NOMO-1 treated with DMSO at 0.1 percent for 48 hours (cell line): Measurements from ENCODE around the gene GDA.

Experiments
- DNase-seq: peaks from one replicate; lab custom pipeline; 2025; ENCODE audit not compliant: unreplicated experiment; lab: John Stamatoyannopoulos, UW

GDA gene

DNA sequence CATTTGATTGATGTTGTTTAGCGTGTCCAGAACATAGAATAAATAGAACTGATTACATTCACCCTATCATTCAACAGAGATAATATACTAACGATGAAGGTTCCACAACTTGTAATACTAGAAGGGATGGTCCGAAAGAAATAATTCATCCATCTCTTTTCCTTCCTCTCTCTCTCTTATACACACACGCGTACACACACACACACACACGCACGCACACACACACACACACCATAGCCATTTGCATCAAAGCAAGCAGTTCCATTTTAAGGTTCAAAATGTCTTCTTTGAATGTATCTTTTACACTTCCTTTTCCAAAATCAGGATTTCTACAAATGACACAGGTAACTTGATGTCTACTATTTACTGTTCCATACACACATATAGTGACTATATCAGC is 887 bp downstream of the GDA start:
- DNase-seq: no peak

DNA sequence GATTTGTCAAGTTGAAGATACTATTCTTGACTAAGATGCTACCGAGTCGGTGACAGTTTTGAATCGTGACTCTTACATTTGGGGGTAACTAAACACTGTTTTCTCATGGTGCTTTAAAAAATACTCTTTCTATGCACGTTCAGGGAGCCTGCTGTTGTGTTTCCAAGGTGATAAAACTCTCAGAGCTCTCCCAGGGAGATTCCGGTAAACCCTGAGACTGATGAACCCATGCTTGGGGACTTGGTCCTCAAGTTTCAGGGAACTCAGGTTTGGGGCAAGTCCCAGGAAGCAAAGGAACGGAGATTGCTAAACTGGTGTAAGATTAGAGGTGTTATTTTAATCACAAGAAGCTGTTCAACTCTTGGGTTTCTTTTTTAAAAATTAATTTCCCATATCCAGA is 1.4 kb downstream of the GDA start:
- no peak for DNase-seq

DNA sequence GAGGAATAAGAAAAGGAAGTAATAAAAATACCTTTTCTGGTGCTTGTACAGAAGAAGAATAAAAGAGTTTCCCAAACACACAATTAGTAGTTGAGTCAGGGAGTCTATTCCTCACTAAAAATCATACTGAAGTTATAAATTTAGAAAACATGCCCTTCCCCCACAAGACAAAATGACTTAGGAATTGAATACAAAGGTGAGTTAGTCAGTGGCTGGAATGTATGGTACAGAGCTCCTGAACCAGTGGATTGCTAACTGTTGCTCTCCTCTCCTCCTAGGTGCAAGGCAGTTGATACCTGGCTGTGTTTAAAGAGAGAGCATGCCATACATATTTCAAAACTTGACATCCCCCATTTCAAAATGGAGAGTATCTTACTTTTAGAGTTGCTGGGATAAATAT is 1.9 kb downstream of the GDA start:
- no peak for DNase-seq

DNA sequence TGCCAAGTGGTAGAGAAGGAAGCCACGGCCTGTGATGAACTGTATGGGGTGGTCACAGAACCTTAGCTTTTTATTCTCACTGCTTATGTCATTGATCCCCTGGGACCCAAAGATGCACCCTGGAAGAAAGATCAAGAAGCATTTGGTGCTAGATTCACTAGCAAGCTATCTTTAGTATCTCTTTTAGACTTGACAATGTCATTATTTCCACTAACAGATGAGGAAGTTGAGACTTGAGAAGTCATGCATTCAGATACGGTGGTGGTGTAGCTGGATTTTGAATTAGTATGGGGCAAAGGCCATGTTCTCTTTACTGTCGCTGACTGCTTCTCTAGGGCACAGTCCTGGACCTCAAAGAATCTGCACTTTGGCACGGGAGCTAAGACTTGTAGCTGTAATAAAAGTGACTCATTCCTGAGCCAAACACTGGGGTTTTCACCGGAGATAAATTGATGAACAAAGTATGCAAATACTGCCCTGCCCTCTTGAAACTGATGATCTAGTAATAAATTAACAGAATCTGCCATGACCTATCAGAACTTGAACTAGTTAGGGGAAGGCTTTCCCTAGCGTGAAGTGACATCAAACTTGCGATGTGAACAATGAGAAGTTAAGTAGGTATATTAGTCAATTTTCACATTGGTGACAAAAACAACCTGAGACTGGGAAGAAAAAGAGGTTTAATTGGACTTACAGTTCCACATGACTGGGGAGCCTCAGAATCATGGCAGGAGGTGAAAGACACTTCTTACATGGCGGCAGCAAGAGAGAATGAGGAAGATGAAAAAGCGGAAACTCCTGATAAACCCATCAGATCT is 5.4 kb downstream of the GDA start:
- DNase-seq: peak; percentile 30

DNA sequence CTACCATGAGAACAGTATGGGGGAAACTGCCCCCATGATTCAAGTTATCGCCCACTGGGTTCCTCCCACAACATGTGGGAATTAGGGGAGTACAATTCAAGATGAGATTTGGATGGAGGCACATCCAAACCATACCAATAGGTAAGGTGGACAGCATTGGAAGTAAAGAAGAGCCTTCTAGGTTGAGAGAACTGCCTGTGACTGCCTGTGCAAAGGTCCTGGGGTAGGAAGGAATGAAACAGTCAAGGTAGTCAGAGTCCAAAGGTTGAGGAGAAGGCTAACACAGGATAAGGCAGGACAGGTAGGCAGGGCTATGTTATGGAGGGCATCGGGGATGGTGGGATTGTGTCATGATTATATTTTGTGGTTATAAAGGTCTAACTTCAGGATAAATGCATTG is 6.1 kb downstream of the GDA start:
- DNase-seq: no peak

DNA sequence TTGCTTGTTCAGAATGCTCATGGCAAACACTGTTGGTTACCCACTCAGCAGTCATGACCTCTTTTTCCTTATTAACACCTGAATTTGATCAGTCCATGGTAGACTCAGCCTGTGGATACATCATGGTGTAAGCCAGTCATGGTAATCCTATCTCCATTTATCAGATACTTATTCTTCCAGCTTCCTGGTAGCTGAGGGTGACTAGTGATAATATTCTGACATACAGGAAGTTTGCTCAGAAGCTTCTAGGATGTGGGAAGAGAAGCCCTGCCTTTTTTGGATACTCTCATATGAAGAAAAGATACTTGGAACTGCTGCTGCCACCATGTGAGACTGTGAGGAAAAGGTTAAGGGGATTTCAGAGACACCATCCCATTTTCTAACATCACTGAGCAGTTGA is 7.3 kb downstream of the GDA start:
- DNase-seq: no peak

DNA sequence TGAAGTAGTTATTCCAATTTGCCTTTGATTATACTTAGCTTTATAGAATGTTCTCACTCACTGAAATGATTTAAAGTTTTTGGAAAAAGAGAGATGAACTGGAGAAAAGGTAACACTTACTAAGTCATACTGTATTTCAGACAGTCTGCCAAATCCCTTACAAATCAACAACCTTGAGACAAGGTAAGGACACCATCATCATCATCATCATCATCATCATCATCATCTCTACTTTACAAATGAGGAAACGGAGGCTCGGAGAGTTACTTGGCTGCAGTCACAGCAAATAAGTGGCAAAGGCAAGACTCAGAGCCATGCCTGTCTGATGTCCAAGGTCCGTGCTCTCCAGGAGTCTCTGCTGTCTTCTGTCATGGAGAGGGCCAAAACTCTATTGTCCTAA is 9.4 kb downstream of the GDA start:
- DNase-seq: no peak

DNA sequence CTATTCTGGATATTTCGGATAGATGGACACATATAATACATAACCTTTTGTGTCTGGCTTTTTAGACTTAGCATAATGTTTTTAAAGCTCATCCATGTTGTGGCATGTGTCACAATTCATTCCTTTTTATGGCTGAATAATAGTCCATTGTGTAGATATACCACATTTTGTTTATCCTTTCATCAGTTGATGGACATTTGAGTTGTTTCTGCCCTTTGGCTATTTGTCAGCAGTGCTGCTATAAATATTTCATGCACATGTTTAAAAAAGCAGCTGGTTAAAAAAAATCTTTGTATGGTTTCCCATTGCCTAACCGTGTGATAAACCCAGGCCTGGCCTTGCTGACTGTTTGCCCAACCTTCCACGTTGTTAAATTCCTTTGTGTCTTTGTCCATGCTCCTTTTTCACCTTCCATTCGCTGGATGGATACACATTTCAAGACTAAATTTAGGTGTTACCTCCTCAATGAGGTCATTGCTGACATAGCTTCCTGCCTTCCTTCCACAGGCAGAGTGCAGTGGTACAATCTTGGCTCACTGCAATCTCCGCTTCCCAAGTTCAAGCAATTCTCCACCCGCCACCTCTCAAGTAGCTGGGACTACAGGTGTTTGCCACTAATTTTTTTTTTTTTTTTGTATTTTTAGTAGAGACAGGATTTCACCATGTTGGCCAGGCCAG is 11.3 kb downstream of the GDA start:
- no peak for DNase-seq

DNA sequence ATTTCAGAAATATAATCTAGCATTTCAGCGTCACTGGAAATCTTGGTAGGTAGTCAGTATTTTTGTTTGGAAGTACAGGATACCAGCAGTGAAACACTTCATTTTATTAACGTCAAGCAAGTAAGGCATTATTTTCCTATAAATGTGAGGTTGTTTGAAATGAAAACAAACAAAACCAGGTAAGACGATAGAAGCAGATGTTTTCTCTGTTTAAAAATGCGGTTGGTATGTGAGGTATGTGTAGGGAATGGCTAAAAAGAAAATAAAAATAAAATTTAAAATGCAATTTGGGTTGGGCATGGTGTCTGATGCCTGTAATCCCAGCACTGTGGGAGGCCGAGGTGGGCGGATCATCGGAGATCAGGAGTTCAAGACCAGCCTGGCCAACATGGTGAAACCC is 16.1 kb downstream of the GDA start:
- no peak for DNase-seq

DNA sequence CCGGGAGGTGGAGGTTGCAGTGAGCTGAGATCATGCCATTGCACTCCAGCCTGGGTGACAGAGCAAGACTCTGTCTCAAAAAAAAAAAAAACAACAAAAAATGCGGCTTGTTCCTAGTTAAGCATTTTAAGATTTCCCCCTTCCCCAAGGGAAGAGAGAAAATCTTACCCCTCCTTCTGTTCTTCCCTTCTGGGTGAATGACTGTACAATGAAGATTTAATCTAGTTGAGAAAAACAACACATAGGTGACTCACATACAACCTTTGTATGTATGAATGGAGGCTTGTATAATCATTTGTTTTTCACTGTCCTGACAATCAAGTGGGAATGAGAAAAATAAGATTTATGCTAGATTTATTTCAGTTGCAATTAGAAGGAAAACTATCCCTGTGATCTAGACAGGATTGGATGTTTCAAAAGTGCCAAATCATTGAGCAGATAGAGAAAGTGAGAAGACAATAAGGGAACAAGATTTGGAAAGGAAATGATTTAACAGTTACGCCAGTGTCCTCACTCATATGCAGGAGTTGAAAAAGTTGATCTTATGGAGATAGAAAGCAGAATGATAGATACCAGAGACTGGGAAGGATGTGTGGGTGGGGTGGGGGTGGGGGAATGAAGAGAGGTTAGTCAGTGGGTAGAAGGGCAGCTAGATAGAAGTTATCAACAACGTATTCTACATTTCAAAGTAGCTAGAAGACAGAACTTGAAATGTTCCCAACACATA is 16.7 kb downstream of the GDA start:
- peak; percentile 0 for DNase-seq

DNA sequence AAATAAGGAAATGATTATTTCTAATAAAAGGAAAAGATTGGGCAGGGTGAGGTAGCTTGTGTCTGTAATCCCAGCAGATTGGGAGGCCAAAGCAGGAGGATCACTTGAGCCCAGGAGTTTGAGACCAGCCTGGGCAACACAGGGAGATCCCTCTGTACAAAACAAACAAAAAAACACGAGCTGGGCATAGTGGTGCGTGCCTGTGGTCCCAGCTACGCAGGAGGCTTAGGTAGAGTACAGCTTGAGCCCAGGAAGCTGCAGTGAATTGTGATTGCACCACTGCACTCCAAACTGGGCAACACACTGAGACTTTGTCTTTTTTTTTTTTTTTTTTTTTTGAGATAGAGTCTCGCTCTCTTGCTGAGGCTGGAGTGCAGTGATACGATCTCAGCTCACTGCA is 18.8 kb downstream of the GDA start:
- no peak for DNase-seq

DNA sequence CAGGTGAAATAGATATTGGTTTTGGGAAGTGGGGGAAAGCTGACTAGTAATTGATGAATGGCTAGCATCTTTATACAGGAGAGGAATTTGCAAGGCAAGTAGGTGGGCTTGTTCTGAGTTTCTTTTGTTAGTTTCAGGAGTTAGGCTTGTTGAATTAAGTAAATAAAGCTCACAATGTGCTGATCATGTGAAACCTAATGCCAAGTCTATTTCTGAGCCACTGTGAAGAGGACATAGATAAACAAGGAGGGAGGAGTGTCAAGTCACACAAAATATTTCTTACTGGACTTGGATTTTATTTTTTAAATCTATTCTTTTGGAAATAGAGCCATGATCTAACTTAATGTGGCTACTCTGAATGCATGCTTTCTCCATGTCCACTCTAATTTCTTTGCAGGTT is 19.9 kb downstream of the GDA start:
- no peak for DNase-seq

DNA sequence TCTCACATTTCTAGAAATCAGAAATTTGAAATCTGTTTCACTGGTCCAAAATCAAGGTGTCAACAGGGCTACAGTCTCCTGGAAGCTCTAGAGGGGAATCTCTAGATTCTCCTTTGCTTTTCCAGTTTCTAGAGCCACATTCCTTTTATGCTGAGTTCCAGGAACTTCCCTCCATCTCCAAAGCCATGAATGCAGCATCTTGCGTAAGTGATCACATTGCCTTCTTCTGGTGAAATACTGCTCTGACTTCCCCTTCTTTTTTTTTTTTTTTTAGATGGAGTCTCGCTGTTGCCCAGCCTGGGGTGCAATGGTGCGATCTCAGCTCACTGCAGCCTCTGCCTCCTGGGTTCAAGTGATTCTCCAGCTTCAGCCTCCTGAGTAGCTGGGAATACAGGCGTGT is 23.8 kb downstream of the GDA start:
- peak; percentile 21 for DNase-seq

DNA sequence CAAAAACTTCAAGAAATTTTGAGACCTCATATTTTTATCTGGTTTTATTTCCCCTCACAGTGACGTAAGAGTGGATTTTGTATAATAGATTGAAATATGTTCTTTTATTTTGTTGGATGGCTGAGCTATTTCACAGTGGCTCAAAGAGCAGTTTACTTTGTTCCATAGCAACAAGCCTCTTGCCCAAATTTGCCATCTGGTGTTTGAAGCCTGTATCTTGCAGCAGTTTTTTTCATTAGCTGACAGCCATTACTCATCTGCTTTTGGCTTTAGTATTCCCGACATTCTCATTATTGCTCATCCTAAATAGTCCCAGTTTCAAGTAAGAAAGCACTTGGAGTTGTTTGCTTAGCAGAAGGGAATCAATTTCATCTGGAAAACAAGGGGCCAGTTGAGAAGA is 36.3 kb downstream of the GDA start:
- DNase-seq: no peak

DNA sequence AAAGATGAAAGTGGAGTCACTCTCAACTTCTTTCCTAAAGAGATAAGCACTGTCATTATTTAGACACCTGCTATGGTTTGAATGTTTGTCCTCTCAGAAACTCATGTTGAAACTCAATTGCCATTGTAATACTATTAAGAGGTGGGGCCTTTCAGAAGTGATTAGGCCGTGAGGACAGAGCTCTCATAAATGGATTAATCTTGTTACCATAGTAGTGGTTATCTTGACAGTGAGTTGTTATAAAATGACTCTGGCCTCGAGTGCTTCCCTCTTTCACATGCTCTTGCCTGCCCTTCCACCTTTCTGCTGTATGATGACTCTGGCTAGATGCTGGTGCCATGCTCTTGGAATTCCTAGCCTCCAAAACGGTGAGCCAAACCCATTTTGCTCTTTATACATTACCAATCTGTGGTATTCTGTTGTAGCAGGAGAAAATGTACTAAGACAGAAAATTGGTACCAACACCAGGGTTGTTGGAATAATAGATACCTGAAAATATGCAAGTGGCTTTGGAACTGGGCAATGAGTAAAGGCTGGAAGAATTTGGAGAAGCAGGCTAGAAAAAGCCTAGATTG is 38.0 kb downstream of the GDA start:
- DNase-seq: no peak

DNA sequence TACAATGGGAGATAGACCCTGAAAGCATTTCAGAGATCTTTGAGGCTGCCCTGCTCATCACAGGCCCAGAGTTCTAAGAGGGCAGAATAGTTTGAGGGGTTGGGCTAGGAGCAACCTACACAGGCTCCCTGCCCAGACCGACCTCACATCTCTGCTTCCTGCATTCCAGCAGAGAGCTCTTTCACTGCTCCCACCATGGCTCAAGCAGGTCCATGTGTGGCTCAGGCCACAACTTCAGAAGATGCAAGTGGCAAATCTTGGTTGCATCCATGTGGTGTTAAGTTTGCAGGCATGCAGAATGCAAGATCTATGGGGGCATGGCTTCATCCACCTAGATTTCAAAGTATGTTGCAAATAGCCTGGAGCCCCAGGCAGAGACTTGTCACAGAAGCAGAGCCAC is 39.0 kb downstream of the GDA start:
- DNase-seq: no peak

DNA sequence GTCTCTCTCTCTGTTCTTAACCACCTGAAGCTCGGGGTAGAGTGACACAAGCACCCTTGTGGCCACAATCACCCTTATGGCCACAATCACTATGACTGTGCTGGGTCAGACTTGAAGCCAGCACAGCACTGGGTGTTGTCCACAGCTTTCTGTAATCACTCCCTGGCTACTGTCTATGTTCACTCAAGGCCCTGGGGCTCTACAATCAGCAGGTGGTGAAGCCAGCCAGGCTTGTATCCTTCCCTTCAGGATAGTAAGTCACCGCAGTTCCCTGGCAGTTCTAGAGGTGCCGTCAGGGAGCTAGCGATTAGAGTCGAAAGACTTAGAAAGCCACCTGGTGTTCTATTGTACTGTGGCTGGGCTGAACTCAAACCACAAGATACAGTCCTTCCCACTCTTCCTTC is 44.2 kb downstream of the GDA start:
- peak; percentile 23 for DNase-seq

DNA sequence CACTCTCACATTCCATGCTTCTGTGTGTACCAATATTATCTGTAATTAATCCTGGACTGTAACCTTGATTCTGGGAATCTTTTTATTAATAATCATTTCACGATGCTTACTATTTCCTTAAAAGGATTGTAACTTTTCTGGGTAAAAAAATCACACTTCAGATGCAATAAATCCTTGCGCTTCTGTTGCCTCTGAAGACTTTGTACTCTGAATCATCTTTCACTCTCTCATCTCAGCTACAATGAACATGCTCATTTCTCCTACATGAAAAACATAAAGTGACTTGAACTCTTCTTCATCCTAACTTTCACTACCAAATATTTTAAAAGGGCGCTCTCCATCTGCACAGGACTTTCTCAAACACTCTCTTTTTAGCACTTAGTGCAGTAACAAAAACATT is 50.0 kb downstream of the GDA start:
- no peak for DNase-seq

DNA sequence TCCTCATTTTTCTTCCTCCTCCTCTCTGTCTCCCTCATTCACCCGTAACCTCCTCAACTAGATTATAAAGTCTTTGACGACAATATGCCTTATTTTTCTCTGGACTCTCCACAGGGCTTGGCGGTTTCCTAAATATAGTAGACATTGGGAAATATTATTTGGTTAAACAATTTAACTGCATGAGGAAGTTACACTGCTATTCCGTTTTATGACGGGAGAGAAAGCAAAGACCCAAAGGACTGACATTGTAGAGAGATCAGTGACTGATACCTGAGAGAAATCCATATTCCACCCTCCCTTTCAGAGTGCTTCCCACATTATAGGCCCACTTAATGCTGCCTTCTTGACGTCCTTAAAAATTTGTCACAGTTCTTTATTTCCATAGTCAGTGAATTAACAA is 51.2 kb downstream of the GDA start:
- DNase-seq: no peak

DNA sequence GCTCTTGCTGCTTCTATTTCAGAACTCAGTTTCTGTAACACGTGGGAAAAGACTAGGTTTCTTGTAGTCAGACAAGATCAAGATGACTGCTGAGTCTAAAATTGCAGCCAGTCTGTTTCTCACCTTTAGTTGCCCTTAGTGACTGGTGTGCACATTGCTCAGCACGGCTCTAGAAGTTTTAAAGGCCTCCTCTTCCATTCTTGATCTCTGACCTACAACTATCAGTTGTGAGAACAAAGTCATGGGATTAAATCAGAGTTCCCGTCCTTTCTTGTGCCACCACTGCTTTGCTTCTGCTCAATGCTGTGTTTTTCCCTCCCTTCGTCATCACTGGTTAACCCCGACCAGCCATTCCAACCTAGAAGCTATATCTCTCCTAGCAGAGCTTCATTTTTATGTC is 52.8 kb downstream of the GDA start:
- DNase-seq: no peak

DNA sequence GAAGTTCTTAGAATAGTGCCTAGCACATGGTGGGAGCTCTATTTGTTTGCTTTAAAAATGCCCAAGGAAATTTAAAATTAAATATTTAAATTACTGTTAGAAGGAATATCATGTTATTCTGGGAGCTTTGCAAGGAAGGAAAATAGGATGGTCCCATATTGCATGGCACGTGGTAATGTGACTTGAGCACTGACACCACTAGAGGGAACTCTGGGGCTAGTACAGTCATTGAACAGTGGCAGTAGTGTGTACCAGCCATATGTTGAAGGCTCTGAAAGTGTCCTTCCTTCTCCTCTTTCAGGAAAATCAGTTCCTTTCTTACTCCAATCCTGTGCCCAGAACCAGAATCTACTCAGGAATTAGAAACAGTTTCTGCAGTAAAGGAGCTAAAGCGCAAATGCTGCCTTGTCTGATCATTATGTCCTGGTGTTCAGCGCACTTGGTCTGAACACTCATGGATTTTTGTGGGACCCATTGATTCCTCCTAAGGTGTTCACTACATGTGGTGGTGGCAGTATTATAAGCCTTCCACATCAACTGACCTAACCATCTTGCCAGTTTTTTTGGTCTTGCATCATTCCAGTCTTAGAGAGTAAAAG is 54.1 kb downstream of the GDA start:
- DNase-seq: no peak
